Brain microvascular endothelial cell (primary cell): Measurements from ENCODE around the gene SAMD9L.

Experiments
- DNase-seq: peaks from one replicate; pipeline ENCODE4 v3.0.0-alpha.2; 2020
- H3K27ac ChIP-seq: fragments of 250-450 bp; sonication (Bioruptor Pico); 2 replicates; pipeline ENCODE4 v1.5.1; 2020; ENCODE audit warnings: mild to moderate bottlenecking, moderate library complexity
- H3K27me3 ChIP-seq: fragments of 250-450 bp; sonication (Bioruptor Pico); replicated peaks from 2 replicates; pipeline ENCODE4 v1.5.1; 2020; ENCODE audit warnings: mild to moderate bottlenecking
- H3K36me3 ChIP-seq: fragments of 250-450 bp; sonication (Bioruptor Pico); replicated peaks from 2 replicates; pipeline ENCODE4 v1.5.1; 2020; ENCODE audit warnings: mild to moderate bottlenecking
- H3K4me3 ChIP-seq: 2 replicates; pipeline ENCODE4 v1.5.1; 2011; ENCODE audit warnings: low read depth, mild to moderate bottlenecking, control low read depth, low read length, moderate library complexity
- CTCF ChIP-seq: IDR thresholded peaks from 2 replicates; pipeline ENCODE4 v1.5.1; 2011; ENCODE audit warnings: low read depth, mild to moderate bottlenecking, moderate library complexity, low read length, control low read depth, inconsistent platforms; ENCODE audit errors: missing control alignments
- in situ Hi-C: cut with HindIII; loops from 2 replicates; pipeline ENCODE4 v1.10.0; 2017; ENCODE audit warnings: low sequenced_read_pairs, low pct_ligation_motif_present

SAMD9L gene

GRCh38 chr7:93117327-93117726 lies 30.9 kb downstream of the SAMD9L start:
- TF ChIP-seq CTCF, result no peak
- in situ Hi-C loops, result no loop called here
- H3K36me3 ChIP-seq, result no peaks in the 10 kb centered on the region
- H3K27me3 ChIP-seq, result no peaks in the 10 kb centered on the region
- peak overlapping the region; percentile 85 for H3K27ac ChIP-seq
- no peak for DNase-seq
- H3K4me3 ChIP-seq, result peak overlapping the region; percentile 45

GRCh38 chr7:93115796-93116195 lies 32.4 kb downstream of the SAMD9L start:
- in situ Hi-C loops, result no loop called here
- peak; percentile 45 for DNase-seq
- Histone ChIP-seq H3K27ac (peak overlapping the region; percentile 85), H3K4me3 (no peak overlapping the region), H3K27me3 (no peaks in the 10 kb centered on the region), H3K36me3 (no peaks in the 10 kb centered on the region)
- no peak for TF ChIP-seq CTCF

GRCh38 chr7:93108003-93108402 lies 40.2 kb downstream of the SAMD9L start:
- H3K27me3 ChIP-seq, result no peaks in the 10 kb centered on the region
- peaks cover 10% of the 10 kb centered on the region for H3K36me3 ChIP-seq
- no peak overlapping the region for H3K27ac ChIP-seq
- no peak for TF ChIP-seq CTCF
- no peak for DNase-seq
- H3K4me3 ChIP-seq, result no peak overlapping the region
- in situ Hi-C loops, result no loop called here

- TF ChIP-seq CTCF, result no peak
- Histone ChIP-seq H3K36me3 (no peaks in the 10 kb centered on the region), H3K4me3 (no peak overlapping the region), H3K27ac (no peak overlapping the region), H3K27me3 (no peaks in the 10 kb centered on the region)
- no peak for DNase-seq
- in situ Hi-C loops, result no loop called here
Observed at GRCh38 chr7:93097388-93097787, 50.8 kb downstream of the SAMD9L start.

GRCh38 chr7:93092757-93093370 lies 55.3 kb downstream of the SAMD9L start:
- in situ Hi-C loops, result no loop called here
- Histone ChIP-seq H3K4me3 (no peak overlapping the region), H3K27ac (no peak overlapping the region), H3K27me3 (no peaks in the 10 kb centered on the region), H3K36me3 (no peaks in the 10 kb centered on the region)
- peak; percentile 63 for TF ChIP-seq CTCF
- DNase-seq, result peak; percentile 49
